Measurements from ENCODE around the gene NFIA. TPM values are rescaled to one million over a fixed set of nuclear protein-coding genes. Genes with fewer than 3 reads are reported as not detected.

Gene NFIA
- total RNA-seq, 1 donor from 2014 or later = 163 TPM

- H3K4me1 Mint-ChIP-seq = peaks cover 72% of the 10 kb centered on the region
- peak overlapping the region; percentile 14 for H3K27ac Mint-ChIP-seq
- no peak for TF ChIP-seq CTCF (IDR thresholded peaks at IDR 0.05; ENCODE audit: unreplicated experiment)
- no peak for DNase-seq (ENCODE audit: low spot score in 2 of 2, unreplicated experiment in 2 of 2)
- no peak overlapping the region for H3K4me3 Mint-ChIP-seq
- H3K9me3 Mint-ChIP-seq = no peaks in the 10 kb centered on the region
- H3K27me3 Mint-ChIP-seq (ENCODE audit: low read depth) = no peaks in the 10 kb centered on the region
- H3K36me3 Mint-ChIP-seq = peaks cover 7% of the 10 kb centered on the region
These were observed 290.6 kb downstream of the NFIA start for GRCh38 chr1:61372944-61373343.

GRCh38 chr1:61374156-61374555 lies 291.8 kb downstream of the NFIA start:
- Mint-ChIP-seq H3K4me3 (no peak overlapping the region), H3K27ac (peak overlapping the region; percentile 84), H3K9me3 (no peaks in the 10 kb centered on the region), H3K27me3 (ENCODE audit: low read depth) (no peaks in the 10 kb centered on the region), H3K4me1 (peaks cover 73% of the 10 kb centered on the region), H3K36me3 (peaks cover 8% of the 10 kb centered on the region)
- no peak for TF ChIP-seq CTCF (IDR thresholded peaks at IDR 0.05; ENCODE audit: unreplicated experiment)
- DNase-seq (ENCODE audit: low spot score in 2 of 2, unreplicated experiment in 2 of 2) = no peak

DNA sequence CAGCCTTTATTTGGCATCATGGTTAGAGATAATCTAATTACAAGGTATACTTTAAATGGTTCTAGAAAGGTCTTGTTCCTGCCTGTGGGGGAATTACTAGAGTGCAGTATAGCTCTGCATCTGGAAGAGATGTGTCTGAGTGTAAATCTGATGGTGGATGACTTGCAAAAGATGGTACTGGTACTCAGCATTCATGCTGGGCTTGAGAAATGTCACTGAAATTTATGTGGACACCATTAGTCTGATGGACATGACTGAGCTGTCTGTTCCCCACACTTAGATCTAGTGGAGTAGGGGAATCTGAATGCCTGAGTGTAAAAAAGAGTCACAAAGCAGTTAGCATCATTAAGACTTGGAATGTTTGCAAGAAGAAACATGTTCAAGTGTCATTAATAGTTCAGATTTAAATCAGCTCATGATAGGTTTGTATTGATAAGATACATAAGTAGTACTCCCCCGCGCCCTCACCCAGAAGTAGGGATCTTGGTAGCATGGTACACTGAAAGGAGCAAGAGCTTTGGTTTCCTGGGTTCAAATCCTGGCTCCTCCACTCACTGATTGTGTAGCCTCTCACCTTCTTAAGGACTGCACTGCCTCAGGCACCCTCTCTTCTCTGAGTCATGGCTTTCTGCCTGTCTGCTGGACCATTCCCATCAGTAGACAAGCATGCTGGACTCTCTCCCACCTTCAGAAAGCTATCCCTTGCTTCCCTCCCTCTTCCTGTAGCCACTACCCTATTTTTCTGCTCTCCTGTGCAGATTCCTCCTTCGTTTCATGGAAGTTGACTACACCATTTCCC lies 292.9 kb downstream of the NFIA start:
- H3K9me3 Mint-ChIP-seq = no peaks in the 10 kb centered on the region
- no peak for TF ChIP-seq CTCF (IDR thresholded peaks at IDR 0.05; ENCODE audit: unreplicated experiment)
- H3K27ac Mint-ChIP-seq = peak overlapping the region; percentile 74
- H3K27me3 Mint-ChIP-seq (ENCODE audit: low read depth) = no peaks in the 10 kb centered on the region
- no peak overlapping the region for H3K4me3 Mint-ChIP-seq
- DNase-seq (ENCODE audit: low spot score in 2 of 2, unreplicated experiment in 2 of 2) = no peak
- H3K4me1 Mint-ChIP-seq = peaks cover 72% of the 10 kb centered on the region
- peaks cover 8% of the 10 kb centered on the region for H3K36me3 Mint-ChIP-seq

DNA sequence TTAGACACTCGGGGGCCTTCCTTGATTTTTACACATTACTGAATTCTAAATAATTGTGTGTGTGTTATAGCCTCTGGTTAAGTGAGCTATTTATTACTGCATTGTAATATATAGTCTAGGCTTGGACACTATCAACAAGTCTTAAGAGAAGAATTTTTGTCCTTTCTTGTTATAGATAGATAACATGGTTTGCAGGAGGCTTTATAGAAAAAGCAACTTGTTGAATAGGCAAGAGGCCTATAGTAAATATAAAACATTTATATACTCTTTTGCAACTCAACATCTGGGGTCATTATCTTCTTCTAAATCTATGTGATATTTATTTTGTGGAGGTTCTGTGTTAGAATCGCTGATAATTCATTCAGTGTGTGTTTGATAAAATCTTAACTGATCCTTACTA lies 293.8 kb downstream of the NFIA start:
- no peak for DNase-seq (ENCODE audit: low spot score in 2 of 2, unreplicated experiment in 2 of 2)
- peaks cover 69% of the 10 kb centered on the region for H3K4me1 Mint-ChIP-seq
- no peak overlapping the region for H3K4me3 Mint-ChIP-seq
- H3K36me3 Mint-ChIP-seq = peaks cover 2% of the 10 kb centered on the region
- no peak for TF ChIP-seq CTCF (IDR thresholded peaks at IDR 0.05; ENCODE audit: unreplicated experiment)
- H3K27me3 Mint-ChIP-seq (ENCODE audit: low read depth) = no peaks in the 10 kb centered on the region
- H3K27ac Mint-ChIP-seq = peak overlapping the region; percentile 27
- H3K9me3 Mint-ChIP-seq = no peaks in the 10 kb centered on the region

- Mint-ChIP-seq H3K9me3 (no peaks in the 10 kb centered on the region), H3K27ac (peak overlapping the region; percentile 73), H3K36me3 (peaks cover 2% of the 10 kb centered on the region), H3K27me3 (ENCODE audit: low read depth) (no peaks in the 10 kb centered on the region), H3K4me1 (peaks cover 66% of the 10 kb centered on the region), H3K4me3 (no peak overlapping the region)
- no peak for TF ChIP-seq CTCF (IDR thresholded peaks at IDR 0.05; ENCODE audit: unreplicated experiment)
- no peak for DNase-seq (ENCODE audit: low spot score in 2 of 2, unreplicated experiment in 2 of 2)
These were observed 295.0 kb downstream of the NFIA start for GRCh38 chr1:61377242-61377958.
